HUES48 (cell line): Measurements from ENCODE around the gene DST.

Source experiments
- H3K27ac ChIP-seq: one replicate; pipeline ENCODE4 v1.7.0; 2013; ENCODE audit warnings: low read depth, low read length, inconsistent platforms
- H3K27me3 ChIP-seq: 2 replicates; pipeline ENCODE4 v1.6.1; 2013; ENCODE audit warnings: mild to moderate bottlenecking, low read length; ENCODE audit not compliant: control insufficient read depth, insufficient read depth
- H3K36me3 ChIP-seq: 2 replicates; pipeline ENCODE4 v1.6.1; 2013; ENCODE audit warnings: low read length; ENCODE audit not compliant: control insufficient read depth, insufficient read depth
- H3K4me1 ChIP-seq: 2 replicates; pipeline ENCODE4 v1.6.1; 2013; ENCODE audit warnings: mild to moderate bottlenecking, low read length; ENCODE audit not compliant: control insufficient read depth, insufficient read depth
- H3K4me3 ChIP-seq: 2 replicates; pipeline ENCODE4 v1.5.1; 2013; ENCODE audit warnings: mild to moderate bottlenecking, low read depth, low read length
- H3K9ac ChIP-seq: 2 replicates; pipeline ENCODE4 v1.6.1; 2013; ENCODE audit warnings: mild to moderate bottlenecking, low read depth, low read length, moderate library complexity
- H3K9me3 ChIP-seq: 2 replicates; pipeline ENCODE4 v1.6.1; 2013; ENCODE audit warnings: low read length; ENCODE audit not compliant: control insufficient read depth, insufficient read depth

Gene DST

GRCh38 chr6:56620229-56620868 lies 22.3 kb downstream of the DST start:
- Histone ChIP-seq H3K4me3 (no peak overlapping the region), H3K27ac (no peak overlapping the region), H3K9ac (no peak overlapping the region), H3K9me3 (no peaks in the 10 kb centered on the region), H3K27me3 (no peaks in the 10 kb centered on the region), H3K4me1 (peaks cover 11% of the 10 kb centered on the region), H3K36me3 (peaks cover 91% of the 10 kb centered on the region)

- H3K27ac ChIP-seq, result no peak overlapping the region
- H3K4me3 ChIP-seq, result no peak overlapping the region
- no peaks in the 10 kb centered on the region for H3K27me3 ChIP-seq
- H3K9ac ChIP-seq, result no peak overlapping the region
- H3K4me1 ChIP-seq, result peaks cover 27% of the 10 kb centered on the region
- peaks cover 68% of the 10 kb centered on the region for H3K36me3 ChIP-seq
- H3K9me3 ChIP-seq, result no peaks in the 10 kb centered on the region
Measured at GRCh38 chr6:56618050-56618449, 24.6 kb downstream of the DST start.

- Histone ChIP-seq H3K4me3 (no peak overlapping the region), H3K36me3 (peaks cover 61% of the 10 kb centered on the region), H3K9me3 (no peaks in the 10 kb centered on the region), H3K4me1 (peaks cover 27% of the 10 kb centered on the region), H3K9ac (no peak overlapping the region), H3K27me3 (no peaks in the 10 kb centered on the region), H3K27ac (no peak overlapping the region)
Measured at GRCh38 chr6:56616967-56617366, 25.7 kb downstream of the DST start.

GRCh38 chr6:56613247-56613851 lies 29.3 kb downstream of the DST start:
- H3K9me3 ChIP-seq, result no peaks in the 10 kb centered on the region
- no peaks in the 10 kb centered on the region for H3K27me3 ChIP-seq
- H3K36me3 ChIP-seq, result peaks cover 49% of the 10 kb centered on the region
- no peak overlapping the region for H3K9ac ChIP-seq
- H3K4me1 ChIP-seq, result peaks cover 27% of the 10 kb centered on the region
- H3K27ac ChIP-seq, result no peak overlapping the region
- H3K4me3 ChIP-seq, result no peak overlapping the region

GRCh38 chr6:56608332-56608731 lies 34.4 kb downstream of the DST start:
- Histone ChIP-seq H3K27me3 (no peaks in the 10 kb centered on the region), H3K9me3 (no peaks in the 10 kb centered on the region), H3K36me3 (peaks cover 60% of the 10 kb centered on the region)

GRCh38 chr6:56607111-56607752 lies 35.5 kb downstream of the DST start:
- no peaks in the 10 kb centered on the region for H3K9me3 ChIP-seq
- no peak overlapping the region for H3K9ac ChIP-seq
- no peak overlapping the region for H3K4me3 ChIP-seq
- no peaks in the 10 kb centered on the region for H3K4me1 ChIP-seq
- no peak overlapping the region for H3K27ac ChIP-seq
- peaks cover 71% of the 10 kb centered on the region for H3K36me3 ChIP-seq
- H3K27me3 ChIP-seq, result no peaks in the 10 kb centered on the region

More at GRCh38 chr6:56608332-56608731, 34.4 kb downstream of the DST start:
- Histone ChIP-seq H3K4me3 (no peak overlapping the region), H3K27ac (no peak overlapping the region), H3K4me1 (no peaks in the 10 kb centered on the region), H3K9ac (no peak overlapping the region)

- H3K4me1 ChIP-seq, result no peaks in the 10 kb centered on the region
- H3K9me3 ChIP-seq, result no peaks in the 10 kb centered on the region
- H3K27ac ChIP-seq, result no peak overlapping the region
- peaks cover 85% of the 10 kb centered on the region for H3K36me3 ChIP-seq
- H3K27me3 ChIP-seq, result no peaks in the 10 kb centered on the region
- no peak overlapping the region for H3K9ac ChIP-seq
- H3K4me3 ChIP-seq, result no peak overlapping the region
Measured at GRCh38 chr6:56605435-56605834, 37.3 kb downstream of the DST start.

- H3K9me3 ChIP-seq, result no peaks in the 10 kb centered on the region
- H3K9ac ChIP-seq, result no peak overlapping the region
- no peaks in the 10 kb centered on the region for H3K4me1 ChIP-seq
- no peak overlapping the region for H3K4me3 ChIP-seq
- H3K27me3 ChIP-seq, result no peaks in the 10 kb centered on the region
- H3K27ac ChIP-seq, result no peak overlapping the region
- H3K36me3 ChIP-seq, result peaks cover 88% of the 10 kb centered on the region
Measured at GRCh38 chr6:56604186-56604585, 38.5 kb downstream of the DST start.

- Histone ChIP-seq H3K27ac (no peak overlapping the region), H3K4me3 (no peak overlapping the region), H3K9ac (no peak overlapping the region), H3K4me1 (no peaks in the 10 kb centered on the region), H3K9me3 (no peaks in the 10 kb centered on the region), H3K36me3 (peaks cover 88% of the 10 kb centered on the region), H3K27me3 (no peaks in the 10 kb centered on the region)
Measured at GRCh38 chr6:56601390-56601789, 41.3 kb downstream of the DST start.

GRCh38 chr6:56595490-56596122 lies 47.1 kb downstream of the DST start:
- Histone ChIP-seq H3K4me3 (no peak overlapping the region), H3K27me3 (no peaks in the 10 kb centered on the region), H3K36me3 (peaks cover 87% of the 10 kb centered on the region), H3K27ac (no peak overlapping the region), H3K4me1 (no peaks in the 10 kb centered on the region), H3K9me3 (no peaks in the 10 kb centered on the region), H3K9ac (no peak overlapping the region)

- Histone ChIP-seq H3K4me3 (no peak overlapping the region), H3K27ac (no peak overlapping the region), H3K36me3 (peaks cover 87% of the 10 kb centered on the region), H3K27me3 (no peaks in the 10 kb centered on the region), H3K4me1 (no peaks in the 10 kb centered on the region), H3K9me3 (no peaks in the 10 kb centered on the region), H3K9ac (no peak overlapping the region)
Measured at GRCh38 chr6:56594699-56595098, 48.0 kb downstream of the DST start.
